ENCODE measurements around the gene PSMA6. TPM values are rescaled to one million over a fixed set of nuclear protein-coding genes. Genes with fewer than 3 reads are reported as not detected.

Gene PSMA6
- total and polyA plus RNA-seq, 2 of the 8 experiments (the other 6 are each of a cell fraction or from before 2014, with no cell fraction given): 180 to 238 TPM

- H3K36me3 ChIP-seq (ENCODE audit: control insufficient read depth in 2 of 4, insufficient read depth in 4 of 4, low read length in 3 of 4): no peaks in the 10 kb centered on the region
- H2AK5ac ChIP-seq (ENCODE audit: low read depth, low read length): peak overlapping the region; percentile 11; the same call in 1 of the 2 replicates
- peak overlapping the region; percentile 48; the same call in 1 of the 2 replicates for H3K18ac ChIP-seq (ENCODE audit: extremely low read depth, low read length)
- H2BK12ac ChIP-seq (ENCODE audit: low read depth, low read length): peak overlapping the region; percentile 55; the same call in 1 of the 2 replicates
- H3K27ac ChIP-seq (ENCODE audit: low read depth, low read length): no peak overlapping the region
- H4K8ac ChIP-seq (ENCODE audit: extremely low read depth, insufficient read depth, low read length): no peak overlapping the region
- POLR2A ChIA-PET (ENCODE audit: partially characterized antibody): interaction anchor here (0.7 to 2.0 kb wide), 4 partner anchors 15 to 67 kb away, joined by 3 to 6 read pairs (median 4); partner anchors contain the start of genes NFKBIA and PSMA6
- H2BK15ac ChIP-seq (ENCODE audit: low read length): 0 out of 2 replicates have a peak overlapping the region, but pooled peaks have one; percentile 4
- no peak overlapping the region for H3K4ac ChIP-seq (replicated peaks; ENCODE audit: insufficient read length, low read depth, low read length)
- no peaks in the 10 kb centered on the region for H3K79me1 ChIP-seq (ENCODE audit: low read depth, low read length)
- no peak overlapping the region for H3K9ac ChIP-seq (replicated peaks in 1 of 4; ENCODE audit: extremely low read depth in 1 of 4, low read depth in 3 of 4, low read length in 3 of 4)
- H3K79me2 ChIP-seq (ENCODE audit: control insufficient read depth in 1 of 2, insufficient read depth in 2 of 2, low read length in 2 of 2): no peaks in the 10 kb centered on the region
- 87% methylated on average over 9 of the region's 10 CpGs; no CpG with 5 or more reads in 1 of the 2 experiments for WGBS, 2 experiments (ENCODE audit: extremely low coverage in 1 of 2, insufficient coverage in 1 of 2, insufficient read length in 1 of 2, insufficient replicate concordance in 2 of 2, low coverage in 1 of 2, low lambda C conversion rate in 2 of 2, missing lambda C conversion rate in 1 of 2)
- CTCF ChIA-PET (ENCODE audit: partially characterized antibody): interaction anchor here (0.8 to 1.5 kb wide), 6 partner anchors 9 to 70 kb away, joined by 3 to 8 read pairs (median 3); no protein-coding TSS in a partner anchor
- peak overlapping the region; percentile 84; the same call in 1 of the 2 replicates for H2BK5ac ChIP-seq (ENCODE audit: low read depth, low read length)
- H3K4me2 ChIP-seq (ENCODE audit: insufficient read depth in 1 of 2, low read depth in 2 of 2, low read length in 2 of 2): no peak overlapping the region; a peak in 1 of 4 replicates
- H3K14ac ChIP-seq (ENCODE audit: insufficient read length): no peak overlapping the region
- no peaks in the 10 kb centered on the region for H4K20me1 ChIP-seq (replicated peaks in 1 of 2; ENCODE audit: control insufficient read depth in 1 of 2, insufficient read depth in 2 of 2, low read length in 2 of 2)
- peak overlapping the region; percentile 53; the same call in 1 of the 2 replicates for H2BK20ac ChIP-seq (ENCODE audit: low read length)
- H3K56ac ChIP-seq (replicated peaks; ENCODE audit: insufficient read length, low read depth, low read length): no peak overlapping the region
- no peak overlapping the region for H4K5ac ChIP-seq (ENCODE audit: insufficient read length, low read depth, low read length)
- H3K27me3 ChIP-seq (replicated peaks in 1 of 4; ENCODE audit: control insufficient read depth in 3 of 4, extremely low read depth in 1 of 4, insufficient read depth in 3 of 4, low read length in 3 of 4): no peaks in the 10 kb centered on the region
- no peaks in the 10 kb centered on the region for H3K23me2 ChIP-seq (ENCODE audit: low read depth, low read length)
- H3K9me3 ChIP-seq (ENCODE audit: insufficient read depth in 2 of 2, low read depth in 1 of 2, low read length in 1 of 2): no peaks in the 10 kb centered on the region
- no peak overlapping the region for H2BK120ac ChIP-seq (replicated peaks; ENCODE audit: low read depth, low read length)
- DNase-seq (ENCODE audit: low read depth in 1 of 2, low spot score in 2 of 2): peak in 1 of 2 experiments; percentile 49
- 0 out of 2 replicates have a peak overlapping the region, but pooled peaks have one; percentile 78 for H2AFZ ChIP-seq (ENCODE audit: low read length)
- H3K4me3 ChIP-seq (ENCODE audit: extremely low read depth in 1 of 4, insufficient read depth in 2 of 4, low read depth in 3 of 4, low read length in 4 of 4): no peak overlapping the region
- no peak for FAIRE-seq
- H4K91ac ChIP-seq (replicated peaks; ENCODE audit: insufficient read length, low read length): peak overlapping the region; percentile 25
- no peak overlapping the region for H3K23ac ChIP-seq (ENCODE audit: insufficient read length)
- peaks cover 6 to 36% (median 24%) of the 10 kb centered on the region in 4 experiments for H3K4me1 ChIP-seq (replicated peaks in 1 of 4; ENCODE audit: control insufficient read depth in 3 of 4, insufficient read depth in 4 of 4, low read length in 3 of 4)
- TF ChIP-seq, protein P1, sequence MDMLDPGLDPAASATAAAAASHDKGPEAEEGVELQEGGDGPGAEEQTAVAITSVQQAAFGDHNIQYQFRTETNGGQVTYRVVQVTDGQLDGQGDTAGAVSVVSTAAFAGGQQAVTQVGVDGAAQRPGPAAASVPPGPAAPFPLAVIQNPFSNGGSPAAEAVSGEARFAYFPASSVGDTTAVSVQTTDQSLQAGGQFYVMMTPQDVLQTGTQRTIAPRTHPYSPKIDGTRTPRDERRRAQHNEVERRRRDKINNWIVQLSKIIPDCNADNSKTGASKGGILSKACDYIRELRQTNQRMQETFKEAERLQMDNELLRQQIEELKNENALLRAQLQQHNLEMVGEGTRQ (IDR thresholded peaks at IDR 0.05; ENCODE audit: low read length): peak; percentile 44; the same call in 1 of the 2 replicates
- TF ChIP-seq ASH2L (IDR thresholded peaks at IDR 0.05; ENCODE audit: low read length) (no peak), TEAD4 (IDR thresholded peaks at IDR 0.05; ENCODE audit: low read depth, low read length) (peak; percentile 79; the same call in 1 of the 2 replicates), BRCA1 (IDR thresholded peaks at IDR 0.05; ENCODE audit: low read depth, low read length) (no peak), RNF2 (IDR thresholded peaks at IDR 0.05; ENCODE audit: borderline replicate concordance, low read depth, low read length, missing control alignments, poor library complexity, severe bottlenecking) (no peak), YY1 (IDR thresholded peaks at IDR 0.05; ENCODE audit: low read depth, low read length) (no peak), SP4 (IDR thresholded peaks at IDR 0.05; ENCODE audit: low read length) (no peak)
- TF ChIP-seq, protein P2, sequence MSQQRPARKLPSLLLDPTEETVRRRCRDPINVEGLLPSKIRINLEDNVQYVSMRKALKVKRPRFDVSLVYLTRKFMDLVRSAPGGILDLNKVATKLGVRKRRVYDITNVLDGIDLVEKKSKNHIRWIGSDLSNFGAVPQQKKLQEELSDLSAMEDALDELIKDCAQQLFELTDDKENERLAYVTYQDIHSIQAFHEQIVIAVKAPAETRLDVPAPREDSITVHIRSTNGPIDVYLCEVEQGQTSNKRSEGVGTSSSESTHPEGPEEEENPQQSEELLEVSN (IDR thresholded peaks at IDR 0.05): no peak
These were observed 45.4 kb downstream of the PSMA6 start for GRCh38 chr14:35337269-35338255.
